GM18508 (cell line): ENCODE results near the gene BEAN1.
"Not testable (repeated sequence)": the region's sequence is repeated elsewhere in the genome, so short reads cannot be mapped to it uniquely, and the experiment has no call there.

Source experiments
- ATAC-seq: cut with Tn5 transposase; IDR thresholded peaks from one replicate; pipeline ENCODE4 v1.9.1; 2021; ENCODE audit warnings: moderate number of reproducible peaks; ENCODE audit not compliant: insufficient read depth, unreplicated experiment

BEAN1 gene

DNA sequence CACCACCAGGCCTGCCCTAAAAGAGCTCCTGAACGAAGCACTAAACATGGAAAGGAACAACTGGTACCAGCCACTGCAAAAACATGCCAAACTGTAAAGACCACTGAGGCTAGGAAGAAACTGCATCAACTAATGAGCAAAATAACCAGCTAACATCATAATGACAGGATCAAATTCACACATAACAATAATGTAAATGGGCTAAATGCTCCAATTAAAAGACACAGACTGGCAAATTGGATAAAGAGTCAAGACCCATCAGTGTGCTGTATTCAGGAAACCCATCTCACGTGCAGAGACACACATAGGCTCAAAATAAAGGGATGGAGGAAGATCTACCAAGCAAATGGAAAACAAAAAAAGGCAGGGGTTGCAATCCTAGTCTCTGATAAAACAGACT, 70.8 kb downstream of the BEAN1 start:
- not testable (repeated sequence) for ATAC-seq

DNA sequence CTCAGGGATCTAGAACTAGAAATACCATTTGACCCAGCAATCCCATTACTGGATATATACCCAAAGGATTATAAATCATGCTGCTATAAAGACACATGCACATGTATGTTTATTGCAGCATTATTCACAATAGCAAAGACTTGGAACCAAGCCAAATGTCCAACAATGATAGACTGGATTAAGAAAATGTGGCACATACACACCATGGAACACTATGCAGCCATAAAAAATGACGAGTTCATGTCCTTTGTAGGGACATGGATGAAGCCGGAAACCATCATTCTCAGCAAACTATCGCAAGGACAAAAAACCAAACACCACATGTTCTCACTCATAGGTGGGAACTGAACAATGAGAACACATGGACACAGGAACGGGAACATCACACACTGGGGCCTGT, 74.5 kb downstream of the BEAN1 start:
- ATAC-seq, result not testable (repeated sequence)

DNA sequence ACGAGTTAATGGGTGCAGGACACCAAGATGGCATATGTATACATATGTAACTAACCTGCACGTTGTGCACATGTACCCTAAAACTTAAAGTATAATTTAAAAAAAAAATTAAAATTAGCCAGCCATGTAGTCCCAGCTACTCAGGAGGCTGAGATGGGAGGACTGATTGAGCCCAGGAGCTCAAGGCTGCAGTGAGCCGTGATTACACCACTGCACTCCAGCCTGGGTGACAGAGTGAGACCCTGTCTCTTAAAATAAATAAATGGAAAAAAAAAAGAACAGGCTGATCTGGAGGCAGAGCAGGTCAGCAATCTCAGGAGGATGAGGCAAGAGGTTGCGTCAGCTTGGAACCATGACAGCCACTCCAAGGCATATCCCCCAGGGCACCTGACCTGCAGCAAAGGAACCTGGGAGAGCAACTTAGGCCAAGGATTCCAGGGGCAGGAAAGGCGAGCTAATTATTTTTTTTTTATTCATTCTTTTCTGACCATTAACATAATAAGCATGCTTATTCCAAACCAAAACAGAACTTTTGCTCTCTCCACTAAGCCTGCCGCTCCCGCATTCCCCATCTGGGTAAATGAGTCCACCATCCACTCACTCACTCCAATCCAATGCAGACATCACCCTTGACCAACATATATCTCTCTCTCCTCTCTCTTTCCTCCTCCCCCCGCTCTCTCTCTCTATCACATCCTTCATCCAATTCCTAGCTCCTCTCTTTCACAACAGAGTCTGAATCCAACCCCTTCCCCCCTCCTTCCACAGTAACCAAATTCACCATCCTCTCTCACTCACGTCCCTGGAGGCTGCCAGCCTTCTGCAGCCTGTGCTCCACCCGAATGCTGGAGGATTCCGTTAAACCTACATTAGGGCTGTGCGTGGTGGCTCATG, 75.2 kb downstream of the BEAN1 start:
- no peak for ATAC-seq

DNA sequence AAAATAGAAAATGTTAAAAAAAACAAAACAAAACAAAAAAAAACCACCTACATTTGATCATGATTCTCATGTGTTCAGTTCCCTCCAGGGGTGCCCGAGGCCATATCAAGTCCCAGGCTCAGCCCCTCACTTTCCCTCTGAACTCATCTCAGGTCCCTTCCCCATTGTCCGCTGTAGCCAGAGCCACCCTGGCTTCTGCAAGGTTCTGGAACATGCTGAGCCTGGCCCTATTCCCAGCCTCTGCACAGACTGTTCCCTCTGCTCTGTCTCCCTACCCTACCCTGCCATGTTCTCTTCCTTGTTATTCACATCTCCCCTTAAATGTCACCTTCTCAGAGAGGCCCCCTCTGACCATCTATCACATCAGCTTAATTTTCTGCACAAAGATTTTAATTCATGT, 75.9 kb downstream of the BEAN1 start:
- ATAC-seq, result no peak

DNA sequence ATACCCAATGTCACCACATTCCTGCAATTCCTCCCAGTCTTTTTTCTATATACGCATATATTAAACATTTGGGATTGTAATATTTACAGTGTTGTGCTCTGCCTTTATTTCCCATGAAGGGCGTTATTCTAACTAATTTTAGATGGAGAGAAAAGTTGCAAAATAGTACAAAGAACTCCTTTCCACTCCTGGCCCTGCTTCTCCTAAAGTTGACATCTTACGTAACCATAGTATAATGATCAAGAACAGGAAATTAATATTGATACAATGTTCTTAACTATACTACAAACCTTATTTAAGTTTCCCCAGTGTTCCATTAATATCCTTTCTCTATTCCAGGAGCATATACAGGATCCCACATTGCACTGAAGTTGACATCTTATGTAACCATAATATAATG, 76.5 kb downstream of the BEAN1 start:
- no peak for ATAC-seq

DNA sequence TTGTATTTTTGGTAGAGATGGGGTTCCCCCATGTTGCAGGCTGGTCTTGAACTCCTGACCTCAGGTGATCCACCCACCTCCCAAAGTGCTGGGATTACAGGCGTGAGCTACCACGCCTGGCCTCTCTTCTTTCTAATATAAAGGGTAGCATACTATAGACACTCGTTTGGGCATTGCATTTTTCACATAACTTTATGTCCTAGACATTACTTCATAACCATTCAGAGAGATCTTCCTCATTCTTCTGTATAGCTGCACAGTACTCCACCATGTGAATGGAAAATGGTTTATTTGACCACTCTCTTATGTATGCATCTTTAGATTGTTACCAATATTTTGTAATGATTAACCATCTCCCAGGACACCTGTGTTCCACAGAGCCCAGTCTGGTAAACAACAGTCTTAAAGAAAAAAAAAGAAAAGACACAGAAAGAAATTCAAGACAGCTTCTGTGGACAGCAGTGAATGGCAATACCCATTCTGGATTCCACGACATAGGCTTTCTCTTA, 80.7 kb downstream of the BEAN1 start:
- no peak for ATAC-seq

DNA sequence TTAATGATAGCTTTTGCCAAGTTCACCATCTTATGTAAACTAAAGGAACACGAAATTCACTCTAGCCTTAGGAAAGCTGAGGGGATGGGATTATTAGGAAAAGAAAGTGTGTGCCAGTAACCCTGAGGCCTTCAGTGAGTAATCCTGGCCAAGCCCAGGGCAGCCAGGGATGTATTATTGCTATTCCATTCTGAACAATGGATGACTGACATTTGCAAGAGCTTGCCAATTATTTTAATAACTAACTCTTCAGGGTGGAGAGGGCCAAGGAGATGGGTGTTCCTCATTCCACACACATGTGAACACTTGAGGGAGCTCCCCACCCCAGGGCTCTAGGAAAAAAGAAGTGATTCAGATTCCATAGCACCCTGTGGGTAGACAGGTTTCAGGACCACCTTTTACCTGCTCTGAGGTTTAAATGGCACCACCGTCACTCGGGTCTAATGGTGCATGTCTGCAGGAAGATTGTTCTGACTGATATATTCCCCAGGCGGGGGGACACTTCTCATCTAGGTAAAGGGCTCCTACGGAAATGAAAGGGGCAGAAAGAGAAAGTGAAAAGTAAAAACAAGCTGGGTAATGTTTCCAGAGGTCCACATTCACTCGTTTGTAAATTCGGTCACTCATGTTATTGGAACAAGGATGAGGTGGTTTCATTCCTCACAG, 81.3 kb downstream of the BEAN1 start:
- ATAC-seq, result peak; percentile 56

DNA sequence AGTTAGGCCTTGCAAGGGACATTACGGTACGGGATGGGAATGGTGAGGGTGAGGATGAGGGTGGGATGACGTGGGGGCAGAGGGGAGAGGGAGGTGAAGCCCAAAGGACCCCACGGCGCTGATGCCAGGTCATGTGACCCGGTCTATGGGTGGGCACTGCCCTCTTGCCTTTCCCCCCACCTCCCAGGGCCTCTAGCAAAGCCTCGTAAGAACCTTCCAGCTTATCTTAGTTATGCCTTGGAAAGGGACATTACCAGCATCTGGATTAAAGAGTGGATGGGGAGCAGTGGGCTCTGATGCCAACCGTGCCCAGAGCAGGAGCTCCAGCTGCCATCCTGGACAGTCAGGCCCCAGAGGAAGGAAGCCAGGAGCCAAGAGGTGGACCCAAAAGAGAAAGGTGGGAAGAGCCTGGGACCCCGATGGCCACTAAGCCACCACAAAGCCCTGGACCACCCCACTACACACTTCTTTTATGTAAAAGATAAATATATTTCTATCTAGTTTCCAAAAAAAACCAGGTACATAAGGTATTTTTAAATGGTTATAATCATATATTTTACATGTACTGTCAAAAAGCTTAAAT, 81.9 kb downstream of the BEAN1 start:
- ATAC-seq, result no peak

DNA sequence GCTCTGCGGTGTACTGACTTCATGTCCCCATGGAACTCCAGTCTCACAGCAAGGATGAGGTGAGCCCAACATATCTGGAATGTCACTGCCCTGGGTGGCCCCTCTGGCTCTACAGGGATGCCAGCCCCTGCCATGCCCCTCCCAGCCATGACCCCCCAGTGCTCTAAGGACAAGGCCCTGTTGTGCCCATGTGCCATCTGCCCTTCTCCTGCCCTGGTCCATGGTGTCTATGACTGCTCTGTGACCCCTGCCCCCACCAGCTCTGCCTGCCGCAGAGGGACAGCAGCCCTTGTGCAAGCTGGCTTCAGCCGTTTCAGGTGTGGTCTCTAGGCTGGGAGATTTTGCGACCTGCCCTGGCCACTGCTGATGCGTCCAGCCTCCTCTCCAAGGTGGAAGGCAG, 82.5 kb downstream of the BEAN1 start:
- ATAC-seq, result no peak

DNA sequence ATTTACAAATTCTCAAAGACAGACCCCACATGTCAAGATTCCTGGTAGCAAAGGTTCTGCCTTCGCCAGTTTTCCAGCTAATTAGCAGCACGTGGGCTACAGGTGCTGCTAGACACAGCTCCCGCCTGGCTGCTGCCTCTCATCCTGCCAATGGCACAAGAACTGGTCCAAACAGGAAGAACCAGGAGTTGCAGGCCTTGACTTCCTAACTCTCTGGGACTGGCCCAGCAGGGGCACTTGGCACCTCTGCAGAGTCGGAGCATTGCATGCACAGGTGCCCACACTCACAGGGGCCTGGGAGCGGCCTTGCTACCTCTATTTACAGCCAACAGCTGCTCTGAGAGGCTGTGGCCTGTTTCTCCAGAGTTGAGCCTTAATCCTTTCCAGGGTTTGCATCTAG, 83.2 kb downstream of the BEAN1 start:
- no peak for ATAC-seq

DNA sequence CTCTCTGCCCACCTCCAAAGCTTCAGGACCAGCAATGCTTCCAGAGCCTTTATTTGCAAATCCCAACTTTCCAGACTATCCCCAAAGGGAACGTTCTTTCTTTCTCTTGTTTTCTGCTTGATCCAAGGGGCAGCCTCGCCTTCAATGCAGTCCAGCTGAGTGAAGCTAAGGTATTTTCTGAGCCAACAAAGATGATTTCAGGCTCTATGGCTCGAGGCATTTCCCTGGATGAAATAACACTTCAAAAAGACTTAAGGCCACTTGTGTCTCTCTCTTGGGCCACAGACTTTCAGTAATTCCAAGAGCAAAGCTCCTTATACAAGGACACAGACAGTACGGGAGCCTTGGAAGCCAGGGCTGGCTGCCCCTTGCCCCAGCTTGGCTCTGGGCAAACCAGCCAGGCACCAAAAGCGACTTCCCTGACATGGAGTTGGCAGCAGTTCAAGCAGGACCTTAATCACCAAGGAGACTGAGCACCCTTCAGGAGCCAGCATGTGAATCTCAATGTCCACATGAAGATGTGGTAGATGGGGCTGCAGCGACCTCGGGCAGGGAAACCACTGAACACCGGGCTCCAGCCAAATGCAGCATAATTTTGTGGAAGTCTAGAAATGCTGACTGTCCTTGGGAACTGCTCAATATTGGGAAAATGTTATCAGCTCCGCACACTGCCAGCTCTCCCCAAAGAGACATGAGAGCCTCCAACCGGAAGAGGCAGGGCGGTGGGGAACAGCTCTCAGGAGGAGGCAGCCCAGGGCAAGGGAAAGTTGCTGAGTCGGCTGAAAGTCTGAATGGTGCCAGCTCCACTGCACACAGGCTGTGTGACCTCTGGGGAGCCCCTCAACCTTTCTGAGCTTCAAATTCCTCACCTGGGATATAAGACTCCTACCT, 83.9 kb downstream of the BEAN1 start:
- ATAC-seq, result no peak

DNA sequence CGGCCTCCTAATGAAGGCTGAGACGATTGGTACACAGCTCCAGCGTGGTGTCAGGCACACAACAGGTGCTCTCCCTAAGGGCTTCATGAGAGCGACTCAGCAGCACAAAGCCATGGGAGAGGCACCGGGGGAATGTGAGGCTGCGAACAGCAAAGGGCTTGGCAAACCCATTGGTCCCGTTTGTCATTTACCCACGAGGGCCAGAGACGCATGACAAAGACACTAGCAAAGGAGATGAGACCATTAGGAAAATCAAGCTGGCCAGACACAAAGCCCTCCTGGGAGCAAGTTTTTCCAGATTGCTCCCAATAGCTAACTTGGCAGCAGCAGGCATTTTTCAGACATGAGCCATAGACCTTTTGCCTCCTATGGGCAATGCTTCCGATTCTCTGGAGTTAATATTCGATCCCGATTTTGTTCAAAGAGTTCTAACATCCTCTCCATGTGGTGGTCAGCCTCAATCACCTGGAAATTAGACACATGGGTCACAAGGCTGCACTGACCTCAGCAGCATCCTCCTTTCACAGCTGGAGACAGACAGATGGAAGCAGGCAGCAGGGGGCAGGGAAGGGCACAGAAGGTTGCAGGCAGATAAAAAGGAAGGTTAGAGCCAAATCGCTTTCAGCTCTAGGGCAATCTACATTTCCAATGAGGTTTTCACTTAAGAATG, 84.6 kb downstream of the BEAN1 start:
- no peak for ATAC-seq

DNA sequence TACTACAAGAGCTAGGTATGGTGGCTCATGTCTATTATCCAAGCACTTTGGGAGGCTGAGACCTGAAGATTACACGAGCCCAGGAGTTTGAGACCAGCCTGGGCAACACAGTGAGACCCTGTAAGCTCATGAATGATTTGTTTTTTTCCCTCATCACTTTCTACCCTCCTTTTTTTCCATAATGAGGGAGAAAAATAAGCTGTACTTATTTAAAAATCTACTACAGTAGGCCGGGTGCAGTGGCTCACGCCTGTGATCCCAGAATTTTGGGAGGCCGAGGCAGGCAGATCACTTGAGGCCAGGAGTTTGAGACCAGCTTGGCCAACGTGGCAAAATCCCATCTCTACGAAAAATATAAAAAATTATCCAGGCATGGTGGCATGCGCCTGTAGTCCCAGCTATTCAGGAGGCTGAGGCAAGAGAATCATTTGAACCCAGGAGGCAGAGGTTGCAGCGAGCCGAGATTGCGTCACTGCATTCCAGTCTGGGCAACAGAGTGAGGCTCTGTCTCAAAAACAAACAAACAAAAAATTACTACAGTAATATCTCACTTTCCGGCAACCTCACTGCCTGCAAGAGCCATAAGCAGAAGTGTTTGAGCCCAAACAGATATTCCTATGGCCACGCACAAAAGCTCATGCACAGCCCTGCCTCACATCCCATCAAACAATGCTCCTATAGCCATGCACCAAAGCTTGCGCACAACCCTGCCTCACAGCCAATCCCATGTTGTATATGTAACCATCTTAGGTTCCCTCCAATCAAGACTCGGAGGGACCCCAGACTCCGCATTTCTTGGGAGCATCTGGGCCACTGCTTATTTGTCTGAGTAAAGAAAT, 85.4 kb downstream of the BEAN1 start:
- ATAC-seq, result no peak

DNA sequence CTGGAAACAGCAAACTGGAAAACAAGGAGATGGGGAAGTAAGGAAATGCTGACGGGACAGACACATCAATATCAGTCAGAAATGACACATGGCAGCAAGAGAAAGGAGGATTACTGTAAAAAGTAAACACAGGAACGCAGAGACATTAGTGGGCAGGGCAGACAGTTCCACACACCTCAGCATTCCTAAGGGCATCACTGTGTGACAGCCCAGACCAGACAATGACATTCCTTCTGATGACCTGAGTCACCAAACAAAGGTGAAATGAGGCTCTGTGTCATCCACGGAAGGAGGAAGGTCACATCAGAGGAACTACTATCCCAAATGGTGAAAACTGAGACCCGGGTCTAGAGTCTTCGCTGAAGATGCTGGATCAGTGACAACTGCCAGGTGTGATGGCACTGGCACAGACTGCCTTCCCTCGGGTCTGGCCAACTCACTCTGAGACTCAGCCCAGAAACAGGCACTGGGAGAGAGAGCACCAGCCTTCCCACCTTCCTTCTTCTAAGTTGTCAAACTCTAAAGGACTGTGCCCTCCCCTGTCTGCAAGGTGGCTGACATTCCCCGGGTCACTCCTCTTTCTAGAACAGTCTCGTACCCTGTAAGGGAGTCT, 86.1 kb downstream of the BEAN1 start:
- ATAC-seq, result no peak

DNA sequence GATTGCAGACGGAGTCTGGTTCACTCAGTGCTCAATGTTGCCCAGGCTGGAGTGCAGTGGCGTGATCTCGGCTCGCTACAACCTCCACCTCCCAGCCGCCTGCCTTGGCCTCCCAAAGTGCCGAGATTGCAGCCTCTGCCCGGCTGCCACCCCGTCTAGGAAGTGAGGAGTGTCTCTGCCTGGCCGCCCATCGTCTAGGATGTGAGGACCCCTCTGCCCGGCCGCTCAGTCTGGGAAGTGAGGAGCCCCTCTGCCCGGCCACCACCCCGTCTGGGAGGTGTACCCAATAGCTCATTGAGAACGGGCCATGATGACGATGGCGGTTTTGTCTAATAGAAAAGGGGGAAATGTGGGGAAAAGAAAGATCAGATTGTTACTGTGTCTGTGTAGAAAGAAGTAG, 87.3 kb downstream of the BEAN1 start:
- ATAC-seq, result not testable (repeated sequence)

DNA sequence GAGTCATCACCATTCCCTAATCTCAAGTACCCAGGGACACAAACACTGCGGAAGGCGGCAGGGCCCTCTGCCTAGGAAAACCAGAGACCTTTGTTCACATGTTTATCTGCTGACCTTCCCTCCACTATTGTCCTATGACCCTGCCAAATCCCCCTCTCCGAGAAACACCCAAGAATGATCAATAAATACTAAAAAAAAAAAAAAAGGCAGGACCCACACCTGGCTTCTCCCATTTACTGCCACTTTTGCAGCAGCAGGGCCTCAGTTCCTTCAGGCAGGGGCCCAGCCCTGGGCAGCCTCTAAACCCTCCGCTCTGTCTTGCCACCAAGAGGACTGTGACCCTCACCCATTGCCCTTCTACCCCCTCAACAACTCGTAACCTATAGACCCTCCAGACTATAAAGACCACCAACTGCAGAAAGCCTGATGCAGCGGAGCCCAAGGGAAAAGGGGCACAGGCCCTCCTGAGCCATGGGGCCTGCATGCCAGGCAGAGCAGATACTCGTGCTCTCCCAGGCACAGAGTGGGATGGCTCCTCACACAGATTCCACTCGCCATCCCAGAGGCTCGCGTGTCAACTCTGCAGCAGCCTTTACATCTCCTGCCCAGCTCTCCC, 88.0 kb downstream of the BEAN1 start:
- ATAC-seq, result not testable (repeated sequence)

DNA sequence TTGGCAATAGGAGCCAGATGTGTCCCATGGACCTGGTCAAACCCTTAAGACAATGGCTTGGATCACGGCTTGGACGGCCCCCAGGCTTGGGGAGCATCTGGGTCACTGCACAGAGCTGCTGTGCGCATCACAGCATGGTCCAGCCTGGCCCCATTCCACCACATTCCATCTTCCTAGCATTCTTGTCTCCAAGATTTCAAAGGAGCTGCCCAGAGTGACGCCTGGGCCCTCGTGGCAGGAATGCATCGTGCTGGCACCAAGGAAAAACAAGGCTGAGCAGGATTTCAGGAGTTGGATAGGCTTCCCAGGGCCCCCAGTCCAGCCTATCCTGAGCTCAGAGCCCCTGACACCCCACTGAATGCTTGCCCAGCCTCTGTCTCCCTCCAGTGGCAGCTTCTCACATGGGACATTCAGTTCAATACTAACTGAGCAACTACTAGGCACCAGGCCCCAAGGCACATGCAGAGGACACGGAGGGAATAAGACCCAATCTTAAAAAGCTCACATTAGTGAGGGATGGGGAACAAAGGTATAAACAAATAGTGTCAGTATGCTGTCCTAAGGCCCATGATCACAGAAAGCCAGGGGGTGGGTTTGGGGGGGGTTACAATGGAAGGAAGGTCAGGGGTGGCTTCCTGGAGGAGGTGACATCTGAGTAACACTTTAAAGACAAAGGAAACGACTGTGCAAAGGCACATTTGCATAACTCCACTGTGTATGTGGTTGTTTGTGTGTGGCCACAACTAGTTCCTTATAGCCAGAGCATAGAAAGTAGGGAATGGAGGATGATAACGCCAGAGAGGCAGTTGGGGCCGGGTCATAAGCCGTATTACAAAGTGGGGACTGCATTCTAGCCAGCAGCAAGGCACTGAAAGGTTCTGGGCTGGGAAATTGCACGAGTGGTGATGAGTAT, 88.8 kb downstream of the BEAN1 start:
- ATAC-seq, result no peak
